Measurements from ENCODE around the gene BICD1.

BICD1 gene

GRCh38 chr12:32420356-32420755, 313.7 kb downstream of the BICD1 start:
- DNase-seq, result no peak
- no peak for TF ChIP-seq GATA1 (IDR thresholded peaks at IDR 0.05; ENCODE audit: low read depth, low read length)
- TF ChIP-seq POLR2A (IDR thresholded peaks at IDR 0.05; ENCODE audit: low read length), result no peak

- DNase-seq, result no peak
- no peak for TF ChIP-seq GATA1 (IDR thresholded peaks at IDR 0.05; ENCODE audit: low read depth, low read length)
- no peak for TF ChIP-seq POLR2A (IDR thresholded peaks at IDR 0.05; ENCODE audit: low read length)
Measured at GRCh38 chr12:32423559-32423958, 316.9 kb downstream of the BICD1 start.

- TF ChIP-seq GATA1 (IDR thresholded peaks at IDR 0.05; ENCODE audit: low read depth, low read length) (no peak), POLR2A (IDR thresholded peaks at IDR 0.05; ENCODE audit: low read length) (no peak)
- no peak for DNase-seq
Measured at GRCh38 chr12:32431025-32431424, 324.4 kb downstream of the BICD1 start.

Measured in erythroblast (primary cell).